KMS-11 (cell line): ENCODE measurements around the gene SCLT1.

Source experiments
- H2AFZ ChIP-seq: fragments of 200-600 bp; sonication (generic); 2 replicates; pipeline ENCODE4 v1.6.1; 2016; ENCODE audit warnings: antibody characterized with exemption, mixed run types, low read depth
- H3K27ac ChIP-seq: fragments of 200-600 bp; sonication (generic); 2 replicates; pipeline ENCODE4 v1.6.1; 2016; ENCODE audit warnings: mild to moderate bottlenecking, mixed run types
- H3K27me3 ChIP-seq: fragments of 200-600 bp; sonication (generic); 2 replicates; pipeline ENCODE4 v1.6.1; 2017; ENCODE audit warnings: mild to moderate bottlenecking, low read depth, mixed run types, moderate library complexity; ENCODE audit not compliant: insufficient read depth
- H3K36me3 ChIP-seq: fragments of 200-600 bp; sonication (generic); 2 replicates; pipeline ENCODE4 v1.6.1; 2017; ENCODE audit warnings: mild to moderate bottlenecking, mixed run types; ENCODE audit not compliant: insufficient read depth
- H3K4me1 ChIP-seq: fragments of 200-600 bp; sonication (generic); 2 replicates; pipeline ENCODE4 v1.6.1; 2016; ENCODE audit warnings: mild to moderate bottlenecking, low read depth, mixed run types; ENCODE audit not compliant: poor library complexity, severe bottlenecking
- H3K4me2 ChIP-seq: fragments of 200-600 bp; sonication (generic); 2 replicates; pipeline ENCODE4 v1.7.0; 2016; ENCODE audit warnings: mild to moderate bottlenecking, mixed run types
- H3K4me3 ChIP-seq: fragments of 200-600 bp; sonication (generic); IDR thresholded peaks from 2 replicates; pipeline ENCODE4 v1.6.1; 2017; ENCODE audit warnings: low read depth, low read length, mixed read lengths; ENCODE audit not compliant: insufficient read depth
- H3K79me2 ChIP-seq: fragments of 200-600 bp; sonication (generic); 2 replicates; pipeline ENCODE4 v1.6.1; 2016; ENCODE audit warnings: low read depth, mixed run types; ENCODE audit not compliant: insufficient read depth
- H3K9ac ChIP-seq: fragments of 200-600 bp; sonication (generic); 2 replicates; pipeline ENCODE4 v1.6.1; 2016; ENCODE audit warnings: mild to moderate bottlenecking, mixed run types
- H4K20me1 ChIP-seq: fragments of 200-600 bp; sonication (generic); 2 replicates; pipeline ENCODE4 v1.6.1; 2016; ENCODE audit warnings: mild to moderate bottlenecking, mixed run types; ENCODE audit not compliant: insufficient read depth
- TF ChIP-seq, protein P1 (sequence below): fragments of 200-600 bp; sonication (generic); conservative IDR thresholded peaks from 2 replicates; pipeline ENCODE4 v1.6.1; 2017; ENCODE audit warnings: low read depth, mild to moderate bottlenecking, antibody characterized with exemption, low read length, moderate library complexity, mixed read lengths

Gene SCLT1

DNA sequence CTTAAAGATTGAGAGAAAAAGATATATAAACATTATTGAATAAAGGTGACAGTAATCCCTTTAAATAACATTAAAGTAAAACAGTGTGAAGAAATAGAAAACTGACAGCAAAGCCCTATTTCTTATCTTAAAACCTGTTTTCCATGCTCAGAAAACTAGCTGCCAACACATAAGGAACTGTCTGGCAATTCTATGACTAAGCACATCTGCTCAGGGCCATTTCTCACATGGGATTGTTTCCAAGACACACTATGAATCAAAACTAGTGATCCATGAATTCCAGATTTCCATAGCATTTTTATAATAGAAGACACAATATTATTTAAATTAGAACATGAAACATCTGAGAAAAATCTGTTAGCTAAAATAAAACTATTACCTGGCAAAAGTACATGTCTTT lies 113.4 kb downstream of the SCLT1 start:
- Histone ChIP-seq H3K4me1 (no peaks in the 10 kb centered on the region), H3K79me2 (no peaks in the 10 kb centered on the region), H3K4me3 (no peak overlapping the region), H3K27me3 (no peaks in the 10 kb centered on the region), H4K20me1 (no peaks in the 10 kb centered on the region), H2AFZ (no peak overlapping the region), H3K4me2 (no peak overlapping the region), H3K27ac (no peak overlapping the region), H3K9ac (no peak overlapping the region), H3K36me3 (no peaks in the 10 kb centered on the region)
- TF ChIP-seq, protein P1, sequence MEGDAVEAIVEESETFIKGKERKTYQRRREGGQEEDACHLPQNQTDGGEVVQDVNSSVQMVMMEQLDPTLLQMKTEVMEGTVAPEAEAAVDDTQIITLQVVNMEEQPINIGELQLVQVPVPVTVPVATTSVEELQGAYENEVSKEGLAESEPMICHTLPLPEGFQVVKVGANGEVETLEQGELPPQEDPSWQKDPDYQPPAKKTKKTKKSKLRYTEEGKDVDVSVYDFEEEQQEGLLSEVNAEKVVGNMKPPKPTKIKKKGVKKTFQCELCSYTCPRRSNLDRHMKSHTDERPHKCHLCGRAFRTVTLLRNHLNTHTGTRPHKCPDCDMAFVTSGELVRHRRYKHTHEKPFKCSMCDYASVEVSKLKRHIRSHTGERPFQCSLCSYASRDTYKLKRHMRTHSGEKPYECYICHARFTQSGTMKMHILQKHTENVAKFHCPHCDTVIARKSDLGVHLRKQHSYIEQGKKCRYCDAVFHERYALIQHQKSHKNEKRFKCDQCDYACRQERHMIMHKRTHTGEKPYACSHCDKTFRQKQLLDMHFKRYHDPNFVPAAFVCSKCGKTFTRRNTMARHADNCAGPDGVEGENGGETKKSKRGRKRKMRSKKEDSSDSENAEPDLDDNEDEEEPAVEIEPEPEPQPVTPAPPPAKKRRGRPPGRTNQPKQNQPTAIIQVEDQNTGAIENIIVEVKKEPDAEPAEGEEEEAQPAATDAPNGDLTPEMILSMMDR, result no peak

DNA sequence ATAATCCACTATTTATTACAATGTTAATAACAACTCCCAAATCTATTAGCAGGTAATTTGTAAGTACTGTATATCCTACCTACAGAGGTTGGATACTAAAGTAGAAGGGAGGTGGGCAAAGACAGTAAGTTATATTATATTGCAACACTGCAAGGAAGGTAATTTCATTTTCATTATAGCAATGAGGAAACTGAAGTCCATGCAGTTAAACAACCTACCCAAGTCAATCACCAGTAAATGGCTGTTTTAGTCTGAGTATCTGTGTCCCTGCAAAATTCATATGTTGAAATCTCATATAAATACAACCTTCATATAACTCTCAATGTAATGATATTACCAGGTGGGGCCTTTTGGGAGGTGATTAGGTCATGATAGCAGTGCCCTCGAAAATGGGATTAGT lies 114.4 kb downstream of the SCLT1 start:
- no peak overlapping the region for H3K27ac ChIP-seq
- no peaks in the 10 kb centered on the region for H3K36me3 ChIP-seq
- no peak overlapping the region for H3K4me2 ChIP-seq
- H3K79me2 ChIP-seq, result no peaks in the 10 kb centered on the region
- H4K20me1 ChIP-seq, result no peaks in the 10 kb centered on the region
- TF ChIP-seq, protein P1, result no peak
- no peak overlapping the region for H2AFZ ChIP-seq
- H3K4me3 ChIP-seq, result no peak overlapping the region
- no peak overlapping the region for H3K9ac ChIP-seq
- no peaks in the 10 kb centered on the region for H3K27me3 ChIP-seq
- no peaks in the 10 kb centered on the region for H3K4me1 ChIP-seq

DNA sequence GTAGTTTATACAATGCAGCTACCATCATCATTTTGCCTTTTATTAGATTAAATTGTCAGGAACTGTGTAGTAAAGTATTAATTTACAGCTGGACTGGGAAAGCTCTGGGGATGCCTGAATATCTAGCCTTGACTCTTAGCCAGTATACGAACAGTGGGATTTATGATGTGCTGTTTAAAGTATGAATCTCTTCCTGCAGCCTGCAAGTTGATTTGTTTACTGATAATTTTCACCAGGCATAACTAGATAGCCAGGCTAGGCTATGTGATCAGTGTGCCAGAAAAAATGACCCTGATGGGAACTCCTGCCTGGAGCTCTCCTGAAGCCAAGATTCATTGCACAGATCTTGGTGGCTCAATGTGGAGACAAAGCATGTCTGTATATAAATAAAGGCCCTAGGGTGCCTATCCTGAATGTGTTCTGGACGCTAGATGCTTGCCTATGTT lies 119.2 kb downstream of the SCLT1 start:
- Histone ChIP-seq H3K4me2 (no peak overlapping the region), H3K9ac (no peak overlapping the region), H3K27me3 (no peaks in the 10 kb centered on the region), H3K27ac (no peak overlapping the region), H3K36me3 (no peaks in the 10 kb centered on the region), H4K20me1 (no peaks in the 10 kb centered on the region), H3K4me3 (no peak overlapping the region), H3K4me1 (no peaks in the 10 kb centered on the region), H2AFZ (no peak overlapping the region), H3K79me2 (no peaks in the 10 kb centered on the region)
- TF ChIP-seq, protein P1, result no peak

DNA sequence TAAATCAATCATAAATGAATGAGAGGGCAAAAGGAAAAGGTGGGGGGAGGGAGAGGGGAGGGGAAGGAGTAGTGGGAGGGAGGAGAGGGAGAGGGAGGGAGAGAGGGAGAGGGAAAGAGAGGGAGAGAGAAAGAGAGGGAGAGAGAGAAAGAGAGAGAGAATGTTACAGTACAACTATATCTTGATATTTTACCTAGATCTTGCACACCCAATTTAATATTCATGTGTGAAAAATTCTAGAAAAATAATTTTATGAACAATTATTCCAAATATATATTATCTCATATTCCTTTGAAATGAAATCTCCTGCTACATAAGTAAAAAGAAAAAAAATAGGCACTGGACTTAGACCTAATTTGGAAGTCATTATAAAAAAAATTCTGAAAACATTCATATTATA lies 120.0 kb downstream of the SCLT1 start:
- TF ChIP-seq, protein P1, result no peak
- Histone ChIP-seq H3K4me3 (no peak overlapping the region), H3K79me2 (no peaks in the 10 kb centered on the region), H3K9ac (no peak overlapping the region), H3K27ac (no peak overlapping the region), H3K4me2 (no peak overlapping the region), H3K4me1 (no peaks in the 10 kb centered on the region), H2AFZ (no peak overlapping the region), H3K36me3 (no peaks in the 10 kb centered on the region), H3K27me3 (no peaks in the 10 kb centered on the region), H4K20me1 (no peaks in the 10 kb centered on the region)
